DND-41 (cell line): ENCODE measurements around the gene EXO1.
"Not testable (repeated sequence)": the region's sequence is repeated elsewhere in the genome, so short reads cannot be mapped to it uniquely, and the experiment has no call there.

Source experiments
- ATAC-seq: fragments of 200-7000 bp; cut with Tn5 transposase; 3 replicates; pipeline ENCODE4 v1.9.1; 2021; ENCODE audit warnings: low read depth; ENCODE audit not compliant: insufficient read depth
- DNase-seq: peaks from one replicate; pipeline ENCODE4 v3.0.0-alpha.2; 2020
- H2AFZ ChIP-seq: 2 replicates; pipeline ENCODE4 v1.6.0; 2012; ENCODE audit warnings: low read depth, low read length
- H3K27ac ChIP-seq: 2 replicates; pipeline ENCODE4 v1.5.1; 2012; ENCODE audit warnings: low read length, inconsistent platforms
- H3K27me3 ChIP-seq: fragments of 200-600 bp; sonication (generic); 2 replicates; pipeline ENCODE4 v1.6.0; 2012; ENCODE audit warnings: low read length, mild to moderate bottlenecking, inconsistent platforms; ENCODE audit not compliant: insufficient read depth, poor library complexity
- H3K36me3 ChIP-seq: 2 replicates; pipeline ENCODE4 v1.5.1; 2012; ENCODE audit warnings: low read length, inconsistent platforms; ENCODE audit not compliant: insufficient read depth
- H3K4me1 ChIP-seq: 2 replicates; pipeline ENCODE4 v1.5.1; 2012; ENCODE audit warnings: mild to moderate bottlenecking, low read length; ENCODE audit not compliant: insufficient read depth
- H3K4me2 ChIP-seq: 2 replicates; pipeline ENCODE4 v1.6.0; 2012; ENCODE audit warnings: mild to moderate bottlenecking, moderate library complexity, low read length, inconsistent platforms; ENCODE audit not compliant: insufficient read depth
- H3K4me3 ChIP-seq, 2 experiments: fragments of 200-600 bp in 1 of 2; shearing (Covaris generic) in 1 of 2; 2 replicates each; pipeline ENCODE4 v1.5.1; 2012 to 2016; ENCODE audit warnings: inconsistent platforms in 2 of 2, low read length in 2 of 2, mild to moderate bottlenecking in 2 of 2, low read depth in 1 of 2, moderate library complexity in 1 of 2
- H3K79me2 ChIP-seq: 2 replicates; pipeline ENCODE4 v1.6.0; 2012; ENCODE audit warnings: low read length, inconsistent platforms; ENCODE audit not compliant: insufficient read depth
- H3K9ac ChIP-seq: 2 replicates; pipeline ENCODE4 v1.6.0; 2012; ENCODE audit warnings: low read depth, mild to moderate bottlenecking, inconsistent platforms, low read length, moderate library complexity
- H3K9me3 ChIP-seq: 2 replicates; pipeline ENCODE4 v1.5.1; 2012; ENCODE audit warnings: low read length, moderate library complexity, mild to moderate bottlenecking, inconsistent platforms; ENCODE audit not compliant: insufficient read depth, severe bottlenecking
- H4K20me1 ChIP-seq: 2 replicates; pipeline ENCODE4 v1.6.0; 2012; ENCODE audit warnings: low read length; ENCODE audit not compliant: insufficient read depth
- CTCF ChIP-seq: IDR thresholded peaks from 2 replicates; pipeline ENCODE4 v1.5.1; 2012; ENCODE audit warnings: borderline replicate concordance, low read length, moderate library complexity, mild to moderate bottlenecking; ENCODE audit not compliant: poor library complexity, severe bottlenecking; ENCODE audit errors: extremely low read depth
- EZH2 ChIP-seq: IDR thresholded peaks from 3 replicates; pipeline ENCODE4 v1.6.1; 2012; ENCODE audit warnings: borderline replicate concordance, low read depth, mild to moderate bottlenecking, moderate library complexity, low read length, inconsistent platforms; ENCODE audit not compliant: severe bottlenecking

The EXO1 gene

GRCh38 chr1:241821363-241821762 lies 26.6 kb upstream of the EXO1 start:
- no peaks in the 10 kb centered on the region for H3K4me1 ChIP-seq
- peaks cover 7% of the 10 kb centered on the region for H3K27me3 ChIP-seq
- no peak overlapping the region for H3K9ac ChIP-seq
- no peak overlapping the region for H3K27ac ChIP-seq
- TF ChIP-seq EZH2 (no peak), CTCF (no peak)
- H2AFZ ChIP-seq: no peak overlapping the region
- H3K9me3 ChIP-seq: no peaks in the 10 kb centered on the region
- H4K20me1 ChIP-seq: no peaks in the 10 kb centered on the region
- H3K4me2 ChIP-seq: no peak overlapping the region
- H3K4me3 ChIP-seq: no peak overlapping the region
- no peaks in the 10 kb centered on the region for H3K36me3 ChIP-seq
- no peak for DNase-seq
- no peak for ATAC-seq
- H3K79me2 ChIP-seq: no peaks in the 10 kb centered on the region

DNA sequence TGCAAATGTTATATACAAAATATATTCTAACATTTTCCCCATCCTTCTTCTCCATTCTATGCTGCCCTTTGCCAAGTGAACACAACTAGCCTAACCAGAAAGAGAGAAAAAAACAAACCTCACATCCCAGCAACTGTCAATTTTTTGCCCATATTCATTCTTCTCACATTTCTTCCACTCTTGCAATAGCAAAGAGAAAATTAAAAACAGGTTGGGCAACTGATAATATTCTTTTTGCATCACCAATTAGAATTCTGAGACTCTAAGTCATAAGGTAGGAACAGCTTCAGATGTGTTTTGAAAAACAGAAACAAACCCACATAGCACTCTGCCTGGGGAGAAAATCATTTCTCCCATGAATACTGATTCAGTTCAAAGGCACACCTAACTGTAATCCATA lies 25.2 kb upstream of the EXO1 start:
- no peak overlapping the region for H3K27ac ChIP-seq
- H3K36me3 ChIP-seq: no peaks in the 10 kb centered on the region
- H3K9me3 ChIP-seq: no peaks in the 10 kb centered on the region
- no peaks in the 10 kb centered on the region for H3K79me2 ChIP-seq
- no peak overlapping the region for H3K4me2 ChIP-seq
- TF ChIP-seq EZH2 (no peak), CTCF (no peak)
- no peak overlapping the region for H3K9ac ChIP-seq
- H4K20me1 ChIP-seq: no peaks in the 10 kb centered on the region
- ATAC-seq (no peak), DNase-seq (no peak)
- no peaks in the 10 kb centered on the region for H3K4me1 ChIP-seq
- H3K27me3 ChIP-seq: peaks cover 7% of the 10 kb centered on the region
- H3K4me3 ChIP-seq: no peak overlapping the region
- no peak overlapping the region for H2AFZ ChIP-seq

DNA sequence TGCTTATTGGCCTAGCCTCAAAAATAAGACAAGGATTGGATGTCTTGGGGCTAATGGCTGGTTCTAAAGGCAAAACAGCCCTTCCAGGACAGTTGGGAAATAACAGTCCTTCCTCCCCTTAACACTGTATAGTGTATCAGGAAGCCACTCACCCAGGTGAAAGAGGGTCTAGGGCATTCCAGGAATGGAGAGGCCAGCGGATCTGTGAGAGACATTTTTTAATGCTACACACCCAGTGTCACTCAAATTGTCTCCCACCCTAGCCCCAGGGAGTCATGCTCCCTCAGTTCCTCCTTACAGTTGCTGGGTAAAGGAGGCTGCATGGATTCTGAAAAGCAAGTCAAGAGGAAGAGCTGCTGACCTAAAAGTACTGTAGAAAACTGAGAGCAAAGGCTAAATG lies 24.1 kb upstream of the EXO1 start:
- Histone ChIP-seq H3K9ac (no peak overlapping the region), H3K4me1 (no peaks in the 10 kb centered on the region), H3K79me2 (no peaks in the 10 kb centered on the region), H3K27ac (no peak overlapping the region), H3K9me3 (no peaks in the 10 kb centered on the region), H3K4me3 (no peak overlapping the region), H4K20me1 (no peaks in the 10 kb centered on the region), H2AFZ (no peak overlapping the region), H3K36me3 (no peaks in the 10 kb centered on the region), H3K4me2 (no peak overlapping the region), H3K27me3 (peaks cover 9% of the 10 kb centered on the region)
- no peak for TF ChIP-seq CTCF
- TF ChIP-seq EZH2: no peak
- no peak for ATAC-seq
- no peak for DNase-seq

DNA sequence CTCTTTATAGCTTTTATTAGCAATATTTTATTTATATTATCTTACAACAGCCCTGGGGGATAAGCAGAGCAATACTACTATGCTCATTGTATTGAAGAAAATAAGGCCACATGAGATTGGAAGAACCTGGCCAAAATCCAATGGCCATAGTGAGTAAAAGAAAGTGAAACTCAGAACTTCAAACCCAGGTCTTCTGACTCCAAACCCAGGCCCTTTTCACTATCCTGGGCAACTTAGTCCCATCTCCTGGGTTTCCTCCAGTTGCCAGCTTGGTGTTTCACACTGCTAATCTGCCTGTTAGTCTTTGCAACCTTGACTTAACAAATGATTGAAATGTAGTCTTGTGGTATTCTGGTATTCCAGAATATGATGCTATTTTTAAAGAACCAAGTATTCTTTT lies 22.4 kb upstream of the EXO1 start:
- H3K4me3 ChIP-seq: no peak overlapping the region
- H3K79me2 ChIP-seq: no peaks in the 10 kb centered on the region
- ATAC-seq: no peak
- no peaks in the 10 kb centered on the region for H3K36me3 ChIP-seq
- H3K9me3 ChIP-seq: no peaks in the 10 kb centered on the region
- no peak overlapping the region for H3K27ac ChIP-seq
- no peak overlapping the region for H3K4me2 ChIP-seq
- H3K27me3 ChIP-seq: peaks cover 2% of the 10 kb centered on the region
- TF ChIP-seq CTCF (no peak), EZH2 (no peak)
- H2AFZ ChIP-seq: no peak overlapping the region
- H3K4me1 ChIP-seq: no peaks in the 10 kb centered on the region
- DNase-seq: no peak
- H4K20me1 ChIP-seq: no peaks in the 10 kb centered on the region
- H3K9ac ChIP-seq: no peak overlapping the region

GRCh38 chr1:241826613-241827012 lies 21.4 kb upstream of the EXO1 start:
- H3K9me3 ChIP-seq, H2AFZ ChIP-seq, H3K4me3 ChIP-seq, DNase-seq, H4K20me1 ChIP-seq, H3K27me3 ChIP-seq, H3K36me3 ChIP-seq, H3K27ac ChIP-seq, H3K4me1 ChIP-seq, ATAC-seq, H3K4me2 ChIP-seq, H3K9ac ChIP-seq, H3K79me2 ChIP-seq: not testable (repeated sequence)
